ES-I3 (cell line): ENCODE measurements around the gene SLC22A4.

Experiments
- H3K36me3 ChIP-seq: 2 replicates; pipeline ENCODE4 v1.6.1; 2013; ENCODE audit warnings: mild to moderate bottlenecking, low read length, control low read depth, moderate library complexity; ENCODE audit not compliant: insufficient read depth
- H3K4me1 ChIP-seq: 2 replicates; pipeline ENCODE4 v1.6.1; 2013; ENCODE audit warnings: mild to moderate bottlenecking, control low read depth, low read length; ENCODE audit not compliant: insufficient read depth
- H3K9ac ChIP-seq: 2 replicates; pipeline ENCODE4 v1.6.1; 2013; ENCODE audit warnings: low read depth, mild to moderate bottlenecking, low read length, moderate library complexity
- H3K9me3 ChIP-seq: 2 replicates; pipeline ENCODE4 v1.6.1; 2013; ENCODE audit warnings: mild to moderate bottlenecking, low read length, moderate library complexity; ENCODE audit not compliant: control insufficient read depth, insufficient read depth

Gene SLC22A4

GRCh38 chr5:132295505-132296411, 1.6 kb downstream of the SLC22A4 start:
- Histone ChIP-seq H3K36me3 (no peaks in the 10 kb centered on the region), H3K9me3 (no peaks in the 10 kb centered on the region), H3K4me1 (peaks cover 3% of the 10 kb centered on the region; the same call in 1 of the 2 replicates), H3K9ac (peak overlapping the region; percentile 50; the same call in 1 of the 2 replicates)

DNA sequence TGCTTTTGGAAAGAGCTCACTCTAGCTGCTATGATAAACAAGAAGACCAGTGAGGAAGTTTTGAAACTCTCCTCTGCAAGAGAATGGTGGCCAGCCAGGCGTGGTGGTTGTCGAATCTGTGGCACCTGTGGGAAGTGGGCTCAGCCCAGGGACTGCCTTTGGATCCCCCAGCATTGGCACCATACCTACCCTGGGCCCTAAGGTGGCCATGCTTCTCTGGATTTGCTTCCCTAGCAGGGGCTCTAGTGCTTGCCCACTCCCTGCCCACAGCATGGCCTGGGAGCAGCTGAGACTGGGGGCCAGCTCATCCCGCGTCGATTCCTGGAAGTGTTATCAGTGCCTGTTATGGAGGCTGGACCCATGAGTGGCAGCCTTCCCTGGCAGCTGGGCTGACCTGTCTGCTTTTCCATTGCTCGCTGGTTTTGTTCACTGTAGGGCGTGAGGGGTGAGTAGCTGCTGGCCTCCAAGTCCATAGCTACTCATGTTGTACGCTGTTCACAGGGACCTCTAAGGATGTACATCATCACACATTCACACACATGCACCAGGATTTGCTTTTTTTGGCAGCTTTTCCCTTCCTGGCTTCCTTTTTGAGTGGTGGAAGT, 2.3 kb downstream of the SLC22A4 start:
- no peaks in the 10 kb centered on the region for H3K9me3 ChIP-seq
- no peak overlapping the region for H3K9ac ChIP-seq
- H3K36me3 ChIP-seq, result no peaks in the 10 kb centered on the region
- H3K4me1 ChIP-seq, result peaks cover 3% of the 10 kb centered on the region; the same call in 1 of the 2 replicates

DNA sequence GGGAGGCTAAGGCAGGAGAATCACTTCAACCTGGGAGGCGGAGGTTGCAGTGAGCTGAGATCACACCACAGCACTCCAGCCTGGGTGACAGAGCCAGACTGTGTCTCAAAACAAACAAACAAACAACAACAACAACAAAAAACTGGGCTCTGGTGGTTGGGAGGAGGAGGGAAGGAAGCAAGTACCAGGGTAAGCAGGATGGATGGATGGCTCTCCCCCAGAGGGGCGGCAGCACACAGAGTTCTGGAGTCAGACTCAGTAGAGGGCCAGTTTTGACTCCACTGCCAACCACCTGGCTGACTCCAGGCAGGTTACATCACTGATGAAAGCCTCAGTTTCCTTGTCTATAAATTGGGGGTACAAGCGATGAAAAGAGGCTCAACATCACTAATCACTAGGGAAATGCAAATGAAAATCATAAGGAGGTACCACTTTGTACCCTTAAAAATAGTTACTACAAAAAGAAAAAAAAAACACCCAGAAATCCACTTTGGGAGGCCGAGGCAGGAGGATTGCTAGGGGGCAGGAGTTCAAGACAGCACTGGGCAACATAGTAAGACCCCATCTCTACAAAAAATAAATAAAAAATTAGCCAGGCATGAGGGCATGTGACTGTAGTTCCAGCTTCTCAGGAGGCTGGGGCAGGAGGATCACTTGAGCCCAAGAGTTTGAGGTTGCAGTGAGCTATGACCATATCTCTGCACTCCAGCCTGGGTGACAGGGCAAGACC, 3.2 kb downstream of the SLC22A4 start:
- Histone ChIP-seq H3K9me3 (no peaks in the 10 kb centered on the region), H3K9ac (no peak overlapping the region), H3K36me3 (no peaks in the 10 kb centered on the region), H3K4me1 (peaks cover 3% of the 10 kb centered on the region; the same call in 1 of the 2 replicates)

- Histone ChIP-seq H3K4me1 (peaks cover 5% of the 10 kb centered on the region), H3K9ac (no peak overlapping the region), H3K36me3 (no peaks in the 10 kb centered on the region), H3K9me3 (no peaks in the 10 kb centered on the region)
These were observed 4.4 kb downstream of the SLC22A4 start for GRCh38 chr5:132298298-132299212.

- H3K9ac ChIP-seq, result no peak overlapping the region
- H3K9me3 ChIP-seq, result no peaks in the 10 kb centered on the region
- H3K36me3 ChIP-seq, result no peaks in the 10 kb centered on the region
- peaks cover 5% of the 10 kb centered on the region for H3K4me1 ChIP-seq
These were observed 5.7 kb downstream of the SLC22A4 start for GRCh38 chr5:132299917-132300316.

DNA sequence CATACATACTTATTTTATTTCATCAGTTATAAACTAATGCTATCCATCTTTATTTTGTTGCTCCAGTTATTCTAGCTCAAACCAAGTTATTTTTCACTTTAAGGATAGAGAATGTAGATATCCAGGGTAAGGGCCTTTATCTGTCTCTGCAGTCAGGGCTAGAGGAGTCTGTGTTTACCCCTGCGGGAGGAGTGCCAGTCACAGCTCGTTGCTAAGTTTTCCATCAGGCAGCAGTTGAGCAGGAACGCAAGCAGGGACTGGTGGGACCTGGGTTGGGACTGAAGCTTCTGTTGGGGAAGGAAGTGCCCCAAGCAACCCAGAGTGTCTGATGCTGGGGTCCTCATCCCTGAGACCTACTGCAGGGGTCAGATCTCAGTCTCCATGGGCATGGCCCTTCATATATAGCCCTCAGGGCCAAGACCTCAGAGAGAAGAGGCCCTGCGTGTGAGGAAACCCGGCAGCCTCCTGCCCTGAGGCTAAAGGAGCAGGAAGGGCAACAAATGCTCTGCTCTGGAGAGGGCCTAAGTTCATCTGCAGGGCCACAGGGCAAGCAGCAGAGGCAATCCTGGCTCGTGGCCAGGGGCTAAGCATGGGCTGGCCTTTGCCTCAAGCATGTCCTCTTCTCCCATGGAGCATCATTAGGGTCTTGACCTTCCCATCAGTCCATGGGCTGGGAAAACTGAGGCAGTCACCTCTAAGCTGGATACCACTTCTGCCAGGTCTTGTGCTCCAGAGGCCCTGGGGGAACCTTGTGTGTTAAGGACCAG, 6.6 kb downstream of the SLC22A4 start:
- H3K9ac ChIP-seq, result no peak overlapping the region
- H3K36me3 ChIP-seq, result no peaks in the 10 kb centered on the region
- peaks cover 2% of the 10 kb centered on the region; the same call in 1 of the 2 replicates for H3K4me1 ChIP-seq
- no peaks in the 10 kb centered on the region; the same call in 1 of the 2 replicates for H3K9me3 ChIP-seq

- H3K4me1 ChIP-seq, result peaks cover 2% of the 10 kb centered on the region; the same call in 1 of the 2 replicates
- no peak overlapping the region for H3K9ac ChIP-seq
- no peaks in the 10 kb centered on the region; the same call in 1 of the 2 replicates for H3K9me3 ChIP-seq
- H3K36me3 ChIP-seq, result no peaks in the 10 kb centered on the region
These were observed 7.4 kb downstream of the SLC22A4 start for GRCh38 chr5:132301344-132302271.

DNA sequence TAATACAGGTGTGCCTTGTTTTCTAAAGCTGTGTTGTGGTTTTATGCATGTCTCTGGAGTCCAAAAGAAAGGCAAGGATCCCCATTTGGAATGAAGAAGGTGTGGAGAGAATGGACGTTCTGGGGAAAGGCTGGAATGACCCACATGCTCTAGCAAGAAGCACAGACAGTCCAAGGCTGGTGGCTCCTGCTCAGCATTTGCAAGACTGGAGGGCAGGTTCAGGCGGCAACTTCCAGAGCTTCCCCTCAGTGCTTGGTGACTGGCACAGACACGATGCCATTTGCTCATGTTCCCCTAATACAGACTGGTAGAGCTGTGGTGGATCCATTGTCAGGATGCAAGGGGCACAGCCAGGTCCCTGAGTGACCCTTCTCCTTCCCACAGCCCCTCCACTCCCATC, 8.2 kb downstream of the SLC22A4 start:
- Histone ChIP-seq H3K9ac (no peak overlapping the region), H3K4me1 (peaks cover 2% of the 10 kb centered on the region; the same call in 1 of the 2 replicates), H3K36me3 (no peaks in the 10 kb centered on the region), H3K9me3 (no peaks in the 10 kb centered on the region; the same call in 1 of the 2 replicates)

DNA sequence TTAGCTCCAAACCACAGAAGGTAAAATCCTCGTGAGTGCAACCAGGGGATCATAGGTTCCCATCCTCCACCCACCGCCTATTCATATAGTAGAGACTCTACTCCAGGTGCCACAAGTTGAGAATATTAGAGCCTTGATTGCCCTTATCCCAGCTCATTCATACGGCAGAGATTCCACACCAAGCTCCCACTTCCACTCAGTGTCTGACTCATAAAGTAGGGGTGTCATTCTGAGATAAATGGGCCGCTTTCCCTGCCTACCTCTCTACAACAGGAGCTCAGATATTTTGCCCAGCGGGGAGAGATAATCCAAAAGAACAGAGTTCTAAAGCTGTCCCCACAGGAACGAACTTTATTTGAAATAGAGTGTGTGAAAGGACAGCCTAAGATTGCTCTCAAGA, 9.4 kb downstream of the SLC22A4 start:
- peaks cover 2% of the 10 kb centered on the region; the same call in 1 of the 2 replicates for H3K4me1 ChIP-seq
- H3K36me3 ChIP-seq, result no peaks in the 10 kb centered on the region
- no peak overlapping the region for H3K9ac ChIP-seq

GRCh38 chr5:132305420-132305819, 11.2 kb downstream of the SLC22A4 start:
- no peaks in the 10 kb centered on the region; the same call in 1 of the 2 replicates for H3K9me3 ChIP-seq
- H3K36me3 ChIP-seq, result no peaks in the 10 kb centered on the region
- H3K9ac ChIP-seq, result no peak overlapping the region
- peaks cover 2% of the 10 kb centered on the region; the same call in 1 of the 2 replicates for H3K4me1 ChIP-seq

More for the DNA sequence above, 9.4 kb downstream of the SLC22A4 start:
- H3K9me3 ChIP-seq, result no peaks in the 10 kb centered on the region; the same call in 1 of the 2 replicates

- no peaks in the 10 kb centered on the region; the same call in 1 of the 2 replicates for H3K9me3 ChIP-seq
- no peak overlapping the region for H3K9ac ChIP-seq
- no peaks in the 10 kb centered on the region for H3K36me3 ChIP-seq
- H3K4me1 ChIP-seq, result no peaks in the 10 kb centered on the region
These were observed 14.5 kb downstream of the SLC22A4 start for GRCh38 chr5:132308701-132309100.

DNA sequence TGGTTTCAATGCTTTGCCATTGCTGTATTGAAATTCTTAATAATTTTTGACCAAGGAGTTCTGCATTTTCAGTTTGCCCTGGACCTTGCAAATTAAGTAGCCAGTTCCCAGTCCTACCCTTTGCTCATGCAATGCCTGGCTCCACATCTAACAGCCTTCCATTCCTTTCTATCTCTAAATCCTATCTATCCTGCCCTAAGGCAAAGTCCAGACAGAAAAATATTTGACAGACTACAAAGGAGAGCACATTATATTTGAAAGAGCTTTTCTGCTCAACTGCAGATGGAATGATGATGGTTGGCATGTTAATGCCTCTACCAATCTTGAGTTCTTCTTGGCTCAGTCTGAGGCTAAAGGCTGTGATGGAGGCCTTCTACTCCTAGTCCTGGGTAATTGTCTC, 15.5 kb downstream of the SLC22A4 start:
- Histone ChIP-seq H3K9ac (no peak overlapping the region), H3K36me3 (no peaks in the 10 kb centered on the region), H3K9me3 (no peaks in the 10 kb centered on the region; the same call in 1 of the 2 replicates), H3K4me1 (no peaks in the 10 kb centered on the region)
